Neural progenitor cell (in vitro differentiated cells): ENCODE data around the gene NSRP1. TPM values are rescaled to one million over a fixed set of nuclear protein-coding genes. Genes with fewer than 3 reads are reported as not detected.

ENCODE experiments used
- DNase-seq: peaks from one replicate; pipeline ENCODE4 v3.0.0-alpha.2; 2016; ENCODE audit warnings: low spot score
- H2AFZ ChIP-seq: fragments of 200-600 bp; sonication (generic); replicated peaks from 2 replicates; pipeline ENCODE4 v1.6.1; 2016; ENCODE audit warnings: antibody characterized with exemption
- H3F3A ChIP-seq: fragments of 200-600 bp; sonication (generic); 2 replicates; pipeline ENCODE4 v1.6.1; 2016; ENCODE audit warnings: antibody characterized with exemption, low read depth
- H3K27ac ChIP-seq: fragments of 200-600 bp; sonication (generic); 2 replicates; pipeline ENCODE4 v1.5.1; 2016; ENCODE audit warnings: mild to moderate bottlenecking
- H3K27me3 ChIP-seq: fragments of 200-600 bp; sonication (generic); 2 replicates; pipeline ENCODE4 v1.6.1; 2016; ENCODE audit warnings: mild to moderate bottlenecking, moderate library complexity
- H3K36me3 ChIP-seq: fragments of 200-600 bp; sonication (generic); 2 replicates; pipeline ENCODE4 v1.5.1; 2016
- H3K4me1 ChIP-seq: fragments of 200-600 bp; sonication (generic); 2 replicates; pipeline ENCODE4 v1.6.1; 2016; ENCODE audit warnings: mixed run types
- H3K4me2 ChIP-seq: fragments of 200-600 bp; sonication (generic); 2 replicates; pipeline ENCODE4 v1.6.1; 2016
- H3K4me3 ChIP-seq: fragments of 200-600 bp; sonication (generic); 2 replicates; pipeline ENCODE4 v1.5.1; 2016
- H3K79me2 ChIP-seq: fragments of 200-600 bp; sonication (generic); 2 replicates; pipeline ENCODE4 v1.6.1; 2016; ENCODE audit warnings: low read depth
- H3K9ac ChIP-seq: fragments of 200-600 bp; sonication (generic); 2 replicates; pipeline ENCODE4 v1.6.1; 2016
- H3K9me3 ChIP-seq: fragments of 200-600 bp; sonication (generic); 2 replicates; pipeline ENCODE4 v1.5.1; 2016; ENCODE audit warnings: low read depth
- H4K20me1 ChIP-seq: fragments of 200-600 bp; sonication (generic); 2 replicates; pipeline ENCODE4 v1.6.1; 2016; ENCODE audit warnings: low read depth
- H3K27ac Mint-ChIP-seq: 3 replicates; pipeline ENCODE4 v1.8.0; 2021; ENCODE audit warnings: mixed read lengths
- H3K27me3 Mint-ChIP-seq: 2 replicates; pipeline ENCODE4 v1.8.0; 2022; ENCODE audit warnings: low read depth, mild to moderate bottlenecking, inconsistent platforms, moderate library complexity, mixed read lengths; ENCODE audit not compliant: insufficient read depth
- H3K36me3 Mint-ChIP-seq: 3 replicates; pipeline ENCODE4 v1.8.0; 2021; ENCODE audit warnings: mixed read lengths
- H3K4me1 Mint-ChIP-seq: 3 replicates; pipeline ENCODE4 v1.8.0; 2021; ENCODE audit warnings: mixed read lengths
- H3K4me3 Mint-ChIP-seq: 3 replicates; pipeline ENCODE4 v1.8.0; 2021; ENCODE audit warnings: mild to moderate bottlenecking, moderate library complexity, mixed read lengths
- H3K9me3 Mint-ChIP-seq: 3 replicates; pipeline ENCODE4 v1.8.0; 2020; ENCODE audit warnings: mixed read lengths
- EZH2 ChIP-seq: fragments of 200-600 bp; sonication (generic); IDR thresholded peaks from 2 replicates; pipeline ENCODE4 v1.6.1; 2017; ENCODE audit warnings: antibody characterized with exemption, mild to moderate bottlenecking, moderate library complexity
- EZH2phosphoT487 ChIP-seq: fragments of 200-600 bp; sonication (generic); IDR thresholded peaks from 2 replicates; pipeline ENCODE4 v1.6.1; 2017; ENCODE audit warnings: antibody characterized with exemption
- total RNA-seq: library from RNA; depleted of rRNA; stranded (reverse); fragments of >200 nt; gene quantifications from 2 replicates; pipeline ENCODE4 v1.2.3, GENCODE V29; 2015; ENCODE audit warnings: low replicate concordance
- TF ChIP-seq, protein P1 (sequence below): fragments of 200-600 bp; sonication (generic); IDR thresholded peaks from 2 replicates; pipeline ENCODE4 v1.5.1; 2017; ENCODE audit warnings: antibody characterized with exemption, mild to moderate bottlenecking

NSRP1 gene
- total RNA-seq, 1 donor from 2014 or later: 14.8 TPM

DNA sequence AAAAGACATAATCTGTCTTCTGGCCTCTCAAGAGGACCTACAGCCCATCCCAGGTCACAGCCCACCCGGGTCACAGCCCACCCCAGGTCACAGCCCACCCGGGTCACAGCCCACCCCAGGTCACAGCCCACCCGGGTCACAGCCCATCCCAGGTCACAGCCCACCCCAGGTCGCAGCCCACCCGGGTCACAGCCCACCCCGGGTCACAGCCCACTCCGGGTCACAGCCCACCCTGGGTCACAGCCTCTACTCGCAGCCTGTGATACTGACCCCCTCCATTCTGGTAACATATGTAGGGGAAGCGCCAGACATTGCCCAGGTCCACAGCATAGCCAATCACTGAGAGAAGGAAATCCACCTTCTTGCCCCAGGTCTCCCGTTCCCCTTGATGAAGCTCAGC is 104.7 kb downstream of the NSRP1 start:
- Mint-ChIP-seq H3K4me1 (peaks cover 49% of the 10 kb centered on the region), H3K9me3 (peaks cover 2% of the 10 kb centered on the region), H3K27me3 (peaks cover 36% of the 10 kb centered on the region), H3K27ac (no peak overlapping the region), H3K4me3 (peak overlapping the region; percentile 2), H3K36me3 (no peaks in the 10 kb centered on the region)
- peaks cover 13% of the 10 kb centered on the region for H3F3A ChIP-seq
- no peak overlapping the region for H3K4me3 ChIP-seq
- no peaks in the 10 kb centered on the region for H3K9me3 ChIP-seq
- H3K27ac ChIP-seq: no peak overlapping the region
- no peaks in the 10 kb centered on the region for H3K36me3 ChIP-seq
- no peak overlapping the region for H3K4me2 ChIP-seq
- peaks cover 25% of the 10 kb centered on the region for H3K4me1 ChIP-seq
- no peaks in the 10 kb centered on the region for H3K27me3 ChIP-seq
- TF ChIP-seq EZH2phosphoT487 (no peak), EZH2 (no peak)
- TF ChIP-seq, protein P1, sequence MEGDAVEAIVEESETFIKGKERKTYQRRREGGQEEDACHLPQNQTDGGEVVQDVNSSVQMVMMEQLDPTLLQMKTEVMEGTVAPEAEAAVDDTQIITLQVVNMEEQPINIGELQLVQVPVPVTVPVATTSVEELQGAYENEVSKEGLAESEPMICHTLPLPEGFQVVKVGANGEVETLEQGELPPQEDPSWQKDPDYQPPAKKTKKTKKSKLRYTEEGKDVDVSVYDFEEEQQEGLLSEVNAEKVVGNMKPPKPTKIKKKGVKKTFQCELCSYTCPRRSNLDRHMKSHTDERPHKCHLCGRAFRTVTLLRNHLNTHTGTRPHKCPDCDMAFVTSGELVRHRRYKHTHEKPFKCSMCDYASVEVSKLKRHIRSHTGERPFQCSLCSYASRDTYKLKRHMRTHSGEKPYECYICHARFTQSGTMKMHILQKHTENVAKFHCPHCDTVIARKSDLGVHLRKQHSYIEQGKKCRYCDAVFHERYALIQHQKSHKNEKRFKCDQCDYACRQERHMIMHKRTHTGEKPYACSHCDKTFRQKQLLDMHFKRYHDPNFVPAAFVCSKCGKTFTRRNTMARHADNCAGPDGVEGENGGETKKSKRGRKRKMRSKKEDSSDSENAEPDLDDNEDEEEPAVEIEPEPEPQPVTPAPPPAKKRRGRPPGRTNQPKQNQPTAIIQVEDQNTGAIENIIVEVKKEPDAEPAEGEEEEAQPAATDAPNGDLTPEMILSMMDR: no peak
- no peak overlapping the region for H3K9ac ChIP-seq
- no peak overlapping the region for H2AFZ ChIP-seq
- H3K79me2 ChIP-seq: no peaks in the 10 kb centered on the region
- no peak for DNase-seq
- H4K20me1 ChIP-seq: no peaks in the 10 kb centered on the region

DNA sequence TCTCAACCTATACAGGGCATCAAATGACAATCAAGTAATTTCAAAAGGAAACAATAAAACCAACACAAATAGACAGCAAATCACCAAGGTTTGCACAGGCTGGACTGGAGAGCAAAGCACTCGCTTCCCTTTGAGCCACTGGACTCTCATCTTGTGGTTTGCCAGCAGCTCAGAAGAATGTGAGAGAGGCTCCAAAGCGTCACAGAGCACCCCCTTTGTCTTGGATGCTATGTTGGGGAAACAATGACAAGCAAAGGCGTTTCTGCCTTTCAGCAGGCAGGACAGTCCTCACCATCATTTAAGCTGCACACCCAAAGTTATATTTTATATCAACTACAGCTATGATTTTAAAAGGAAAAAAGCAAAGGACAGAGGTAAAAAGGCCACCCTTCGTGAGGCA is 105.6 kb downstream of the NSRP1 start:
- Histone ChIP-seq H3K36me3 (no peaks in the 10 kb centered on the region), H3K4me1 (peaks cover 25% of the 10 kb centered on the region), H3K9ac (no peak overlapping the region), H3K9me3 (no peaks in the 10 kb centered on the region), H3K4me2 (peak overlapping the region; percentile 68), H4K20me1 (no peaks in the 10 kb centered on the region), H3K27ac (no peak overlapping the region), H3K79me2 (no peaks in the 10 kb centered on the region), H3F3A (peaks cover 13% of the 10 kb centered on the region), H3K27me3 (no peaks in the 10 kb centered on the region), H3K4me3 (peak overlapping the region; percentile 2), H2AFZ (no peak overlapping the region)
- Mint-ChIP-seq H3K27ac (peak overlapping the region; percentile 9), H3K27me3 (peaks cover 33% of the 10 kb centered on the region), H3K4me3 (peak overlapping the region; percentile 2), H3K4me1 (peaks cover 52% of the 10 kb centered on the region), H3K9me3 (peaks cover 2% of the 10 kb centered on the region), H3K36me3 (no peaks in the 10 kb centered on the region)
- TF ChIP-seq EZH2 (no peak), EZH2phosphoT487 (no peak)
- TF ChIP-seq, protein P1: no peak
- peak; percentile 61 for DNase-seq

DNA sequence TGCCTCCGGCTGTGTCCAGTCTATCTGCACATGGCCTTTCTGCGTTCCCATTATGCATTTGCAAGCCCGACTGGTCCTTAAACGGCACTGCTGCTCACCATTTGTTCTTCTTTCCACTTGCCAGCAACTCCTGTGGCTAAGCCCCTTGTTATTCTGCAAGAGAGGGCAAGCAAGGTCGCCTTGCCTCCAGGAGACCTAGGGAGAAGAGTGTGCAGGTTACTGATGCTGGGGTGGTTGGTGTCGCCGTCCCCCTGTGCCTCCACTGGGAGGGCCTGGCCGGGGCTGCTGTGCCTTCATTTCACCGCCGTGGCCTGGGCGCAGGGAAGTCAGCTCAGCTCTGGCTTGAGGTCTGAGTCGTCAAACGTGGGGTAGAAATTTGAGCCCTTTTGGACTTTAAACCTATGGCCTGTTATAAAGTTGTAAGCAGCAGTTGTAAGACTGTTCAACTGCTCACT is 106.1 kb downstream of the NSRP1 start:
- H3K4me2 ChIP-seq: peak overlapping the region; percentile 68
- no peaks in the 10 kb centered on the region for H3K79me2 ChIP-seq
- H2AFZ ChIP-seq: no peak overlapping the region
- peaks cover 25% of the 10 kb centered on the region for H3K4me1 ChIP-seq
- H3K9me3 Mint-ChIP-seq: no peaks in the 10 kb centered on the region
- no peak overlapping the region for H3K27ac ChIP-seq
- H3K9me3 ChIP-seq: no peaks in the 10 kb centered on the region
- H3K4me3 ChIP-seq: no peak overlapping the region
- peak; percentile 67 for DNase-seq
- H3K27me3 Mint-ChIP-seq: peaks cover 29% of the 10 kb centered on the region
- H4K20me1 ChIP-seq: no peaks in the 10 kb centered on the region
- TF ChIP-seq EZH2 (no peak), EZH2phosphoT487 (no peak)
- TF ChIP-seq, protein P1: no peak
- no peak overlapping the region for H3K27ac Mint-ChIP-seq
- H3K36me3 ChIP-seq: no peaks in the 10 kb centered on the region
- H3K4me3 Mint-ChIP-seq: no peak overlapping the region
- H3K4me1 Mint-ChIP-seq: peaks cover 52% of the 10 kb centered on the region
- no peaks in the 10 kb centered on the region for H3K36me3 Mint-ChIP-seq
- no peaks in the 10 kb centered on the region for H3K27me3 ChIP-seq
- no peak overlapping the region for H3K9ac ChIP-seq
- peaks cover 13% of the 10 kb centered on the region for H3F3A ChIP-seq
